SKM-1 treated with dmso at 0.1 percent for 144 hours (cell line): ENCODE data around the gene TMEM53.
"Not testable (repeated sequence)": the region's sequence is repeated elsewhere in the genome, so short reads cannot be mapped to it uniquely, and the experiment has no call there.

ENCODE experiments used
- DNase-seq: peaks from one replicate; lab custom pipeline; 2025; ENCODE audit not compliant: unreplicated experiment; lab: John Stamatoyannopoulos, UW

The TMEM53 gene

DNA sequence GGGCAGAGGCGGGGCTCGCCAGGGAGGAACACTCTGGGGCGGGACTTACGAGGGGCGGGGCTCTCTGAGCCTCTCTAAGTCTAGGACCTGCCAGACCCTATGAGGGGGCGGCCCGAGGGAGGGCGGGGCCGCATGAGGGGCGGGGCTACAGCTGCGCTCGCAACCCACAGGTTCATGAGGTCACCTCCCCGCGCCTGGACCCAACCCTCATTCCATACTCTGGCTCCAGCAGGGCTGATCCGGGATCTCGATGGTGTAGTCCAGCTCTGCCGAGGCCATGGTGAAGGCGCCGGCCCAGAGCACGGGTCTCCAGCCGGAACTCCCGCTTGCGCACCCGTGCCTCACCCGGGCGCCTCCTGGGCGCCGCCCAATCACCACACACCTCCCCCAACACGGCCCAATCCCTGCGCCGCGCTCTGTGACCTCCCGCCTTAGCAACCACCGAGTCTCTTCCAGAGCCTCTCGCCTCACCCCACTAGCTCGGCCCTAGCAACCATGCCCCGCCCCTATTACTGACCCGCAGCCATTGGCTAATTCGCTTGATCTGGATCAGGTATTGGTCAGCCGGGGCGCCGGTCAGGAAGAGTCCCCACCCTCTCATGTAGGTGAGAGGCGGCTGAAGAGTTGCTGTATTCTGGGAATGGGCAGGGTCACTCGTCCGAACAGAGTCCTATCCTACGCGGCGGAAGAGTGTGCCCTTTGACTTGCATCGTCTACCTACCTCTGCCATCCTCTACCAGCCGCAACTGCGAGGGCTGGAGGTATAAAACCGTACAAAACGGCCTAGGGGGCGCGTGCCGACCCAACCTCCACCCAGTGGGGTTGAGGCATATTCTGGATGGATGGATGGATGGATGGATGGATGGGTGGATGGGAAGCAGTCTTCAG is at the start of gene TMEM53, which contains the start of gene ARMH1:
Gene TMEM53, minus strand, starts transcription at position 369 of the 888 bp plus-strand sequence. Its CDS starts 90 bp downstream, at position 279.
Gene ARMH1, plus strand, starts transcription at position 602 of the 888 bp plus-strand sequence. CDS start 14,984 bp downstream, outside the sequence.
- DNase-seq: no peak

DNA sequence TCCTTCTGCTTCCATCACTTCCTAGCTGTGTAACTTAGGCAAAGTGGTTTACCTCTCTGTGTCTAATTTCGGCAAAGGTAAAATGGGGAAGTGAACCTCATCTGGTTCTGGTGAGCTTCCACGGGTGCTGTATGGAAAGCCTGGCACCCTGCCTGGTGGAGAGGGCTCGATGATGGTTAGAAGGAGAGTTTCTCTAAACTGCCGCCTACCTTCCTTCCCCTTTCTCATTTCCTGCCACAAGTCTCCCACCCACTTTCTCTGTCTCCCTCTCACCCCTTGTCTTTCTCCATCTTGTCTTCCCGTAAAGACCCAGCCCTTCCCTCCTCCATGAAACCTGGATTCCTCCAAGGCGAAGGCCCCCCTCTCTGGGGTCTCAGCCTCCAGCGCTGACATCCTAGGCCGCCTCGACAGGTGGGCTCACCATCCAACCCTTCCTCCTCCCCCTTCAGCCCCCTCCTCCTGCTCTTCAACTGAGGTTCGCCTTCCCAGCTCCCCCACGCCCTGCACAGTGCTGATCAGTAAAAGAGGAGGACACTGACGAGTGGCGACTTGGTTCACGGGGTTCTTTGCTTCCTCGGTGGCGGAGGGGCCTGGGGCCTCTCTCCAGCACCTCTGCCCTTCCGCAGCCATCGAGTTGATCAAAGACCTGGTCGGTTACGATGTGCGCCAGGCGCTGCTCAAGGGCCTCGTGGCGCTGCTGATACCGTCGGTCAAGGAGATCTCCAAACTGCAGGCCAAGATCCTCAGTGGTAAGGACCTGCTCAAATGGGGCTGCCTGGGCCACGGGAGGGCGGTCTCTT is 49.4 kb upstream of the TMEM53 start:
- peak; percentile 96 for DNase-seq

DNA sequence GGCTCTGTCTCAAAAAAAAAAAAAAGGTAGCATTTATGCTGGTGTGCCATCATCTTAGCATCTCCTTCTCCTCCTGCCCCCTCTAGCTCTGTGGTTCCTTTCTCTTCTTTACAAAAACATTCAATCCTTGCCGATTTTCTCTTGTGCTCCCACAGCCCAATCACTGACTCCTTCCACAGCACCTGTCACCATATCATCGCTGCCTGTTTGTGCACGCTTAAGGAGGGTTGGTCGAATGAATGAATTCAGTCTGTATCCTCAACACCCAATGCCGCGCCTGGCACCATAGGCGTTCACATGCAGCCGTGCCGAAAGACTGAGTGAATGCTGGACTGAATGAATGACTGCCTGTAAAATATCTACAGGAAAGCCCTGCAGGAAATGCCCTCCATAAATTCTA is 48.8 kb upstream of the TMEM53 start:
- DNase-seq: peak; percentile 35

- DNase-seq: peak; percentile 98
Observed at GRCh38 chr1:44721485-44722361, 47.4 kb upstream of the TMEM53 start.

- DNase-seq: no peak
Observed at GRCh38 chr1:44720281-44720680, 46.0 kb upstream of the TMEM53 start.

- DNase-seq: no peak
Observed at GRCh38 chr1:44719318-44719717, 45.0 kb upstream of the TMEM53 start.

DNA sequence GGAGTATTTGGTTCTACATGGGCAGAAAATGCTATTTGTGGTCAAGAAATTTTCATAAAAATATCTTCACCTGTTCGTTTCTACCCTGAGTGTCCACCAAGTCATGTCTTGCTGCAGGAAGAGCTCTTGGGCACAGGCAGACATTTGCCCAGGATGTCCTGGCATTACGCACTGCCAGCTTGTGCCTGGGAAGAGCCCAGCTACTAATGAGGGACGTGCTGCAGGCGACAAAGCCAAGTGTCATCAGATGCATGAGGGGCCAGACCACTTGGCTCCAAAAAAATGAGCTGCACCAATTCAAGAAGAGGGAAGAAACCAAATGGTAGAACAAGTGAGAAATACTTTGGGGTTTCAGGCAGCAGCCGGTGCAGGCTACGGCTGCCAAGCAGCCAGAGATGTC is 43.8 kb upstream of the TMEM53 start:
- DNase-seq: no peak

DNA sequence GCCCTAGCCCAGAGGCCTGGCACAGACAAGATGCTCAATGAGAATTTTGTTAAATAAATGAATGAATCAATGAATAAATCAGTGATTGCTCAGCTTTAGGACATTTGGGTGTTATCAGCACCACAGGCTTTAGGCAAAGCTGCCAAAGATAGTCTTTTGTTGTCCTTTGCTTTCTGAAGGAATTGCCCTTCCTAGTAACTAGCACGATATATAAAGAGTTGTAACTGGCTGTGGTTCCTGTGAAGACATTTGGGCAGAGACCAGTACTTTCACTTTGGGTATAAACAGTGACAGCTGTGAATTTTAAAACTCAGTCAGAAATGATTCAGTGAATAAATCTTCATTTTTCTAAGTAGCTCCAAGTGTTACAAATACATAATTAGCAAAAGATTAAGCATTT is 43.4 kb upstream of the TMEM53 start:
- no peak for DNase-seq

DNA sequence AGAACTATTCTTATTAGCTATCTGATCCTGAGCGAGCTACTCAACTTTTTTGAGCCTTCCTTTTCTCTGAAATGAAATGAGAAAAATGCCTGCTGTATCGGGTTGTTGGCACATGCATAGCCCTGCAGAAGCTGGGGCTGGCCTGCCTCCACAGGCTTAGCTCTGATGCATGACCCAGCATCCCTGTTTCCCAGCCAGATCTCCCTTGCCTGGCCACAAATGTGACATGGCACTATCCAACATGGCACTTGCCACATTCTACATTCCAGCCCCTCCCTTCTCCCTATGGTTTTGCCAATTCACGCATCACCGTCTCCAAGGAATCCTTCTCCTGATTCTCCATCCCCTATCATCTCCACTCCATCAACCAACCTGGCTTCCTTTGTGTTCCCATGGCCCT is 42.9 kb upstream of the TMEM53 start:
- DNase-seq: no peak

DNA sequence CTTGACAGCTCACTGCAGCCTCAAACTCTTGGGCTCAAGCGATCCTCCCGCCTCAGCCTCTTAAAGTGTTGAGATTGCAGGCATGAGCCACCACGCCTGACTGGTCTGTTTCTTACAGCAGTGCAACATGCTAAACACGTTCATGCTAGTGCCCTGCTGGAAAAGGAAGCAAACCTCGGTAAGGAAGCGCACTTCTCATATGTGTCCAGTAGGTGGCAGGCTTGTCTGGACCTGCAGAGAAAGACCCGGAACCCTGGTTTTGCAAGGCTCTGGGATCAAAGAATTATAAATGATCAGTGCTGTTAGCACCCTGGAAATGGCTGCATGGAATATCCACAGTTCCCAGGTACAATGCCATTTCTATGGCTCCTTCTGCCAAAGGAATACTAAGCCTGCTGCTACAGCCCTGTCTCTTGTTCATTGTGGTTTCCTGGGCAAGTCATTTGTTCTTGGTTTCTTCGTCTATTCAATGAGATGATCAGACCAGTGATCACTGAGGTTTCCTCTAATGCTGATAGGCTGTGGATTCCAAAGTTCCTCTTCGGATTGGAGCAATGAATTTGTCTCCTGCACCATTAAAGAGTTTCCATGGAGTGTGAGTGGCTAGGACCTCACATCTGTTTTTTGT is 40.8 kb upstream of the TMEM53 start:
- DNase-seq: peak; percentile 71

- DNase-seq: no peak
Observed at GRCh38 chr1:44714532-44714931, 40.3 kb upstream of the TMEM53 start.

DNA sequence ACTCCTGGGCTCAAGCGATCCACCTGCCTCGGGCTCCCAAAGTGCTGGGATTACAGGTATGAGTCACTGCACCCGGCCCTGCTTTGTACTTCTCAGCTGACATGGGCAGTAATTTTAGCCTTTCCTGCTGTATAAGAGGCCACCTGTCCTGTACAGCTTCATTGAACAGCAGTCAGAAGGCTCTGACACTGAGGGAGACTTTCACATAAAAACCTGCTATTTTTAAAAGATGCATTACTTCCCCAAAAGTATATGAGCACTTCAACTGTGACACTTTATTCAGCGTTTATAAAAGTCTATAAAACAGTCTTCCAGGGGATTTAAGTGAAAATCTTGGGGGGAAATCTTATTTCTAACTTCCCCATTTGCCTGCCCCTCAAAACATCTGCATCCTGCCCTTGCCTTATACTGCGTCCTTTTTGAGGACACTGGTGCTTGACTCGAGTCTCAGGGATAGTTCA is 39.1 kb upstream of the TMEM53 start:
- DNase-seq: no peak

GRCh38 chr1:44707959-44708831 is 33.9 kb upstream of the TMEM53 start:
- DNase-seq: peak; percentile 40

- no peak for DNase-seq
Observed at GRCh38 chr1:44707112-44707881, 33.0 kb upstream of the TMEM53 start.

DNA sequence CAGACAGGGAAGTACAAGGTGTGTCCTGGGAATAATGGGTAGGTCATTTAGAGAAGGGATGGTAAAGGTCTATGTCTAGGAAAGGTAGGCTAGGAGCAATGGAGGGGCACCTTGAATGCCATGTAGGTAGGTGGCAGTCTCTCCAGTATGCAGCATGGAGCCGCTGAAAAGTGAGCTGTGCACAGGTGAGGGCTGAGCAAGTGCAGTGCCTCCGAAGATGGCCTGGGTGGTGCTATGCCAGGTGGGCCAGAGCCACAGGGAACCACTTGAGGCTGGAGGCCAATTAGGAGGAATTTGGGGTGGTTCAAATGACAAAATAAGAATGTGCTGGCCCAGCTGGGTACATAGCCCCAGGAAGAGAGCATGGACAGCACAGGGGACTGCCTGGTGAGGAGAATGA is 31.7 kb upstream of the TMEM53 start:
- DNase-seq: no peak

GRCh38 chr1:44705470-44705869 is 31.2 kb upstream of the TMEM53 start:
- no peak for DNase-seq

GRCh38 chr1:44701141-44701573 is 26.9 kb upstream of the TMEM53 start:
- no peak for DNase-seq

- no peak for DNase-seq
Observed at GRCh38 chr1:44700573-44700972, 26.3 kb upstream of the TMEM53 start.

GRCh38 chr1:44699375-44699774 is 25.1 kb upstream of the TMEM53 start:
- DNase-seq: not testable (repeated sequence)
